ENCODE data around the gene NASP. TPM values are rescaled to one million over a fixed set of nuclear protein-coding genes. Genes with fewer than 3 reads are reported as not detected.

Gene NASP
- total RNA-seq, 6 experiments from 2014 or later = 41.6 to 77.7 (median 72.1) TPM

DNA sequence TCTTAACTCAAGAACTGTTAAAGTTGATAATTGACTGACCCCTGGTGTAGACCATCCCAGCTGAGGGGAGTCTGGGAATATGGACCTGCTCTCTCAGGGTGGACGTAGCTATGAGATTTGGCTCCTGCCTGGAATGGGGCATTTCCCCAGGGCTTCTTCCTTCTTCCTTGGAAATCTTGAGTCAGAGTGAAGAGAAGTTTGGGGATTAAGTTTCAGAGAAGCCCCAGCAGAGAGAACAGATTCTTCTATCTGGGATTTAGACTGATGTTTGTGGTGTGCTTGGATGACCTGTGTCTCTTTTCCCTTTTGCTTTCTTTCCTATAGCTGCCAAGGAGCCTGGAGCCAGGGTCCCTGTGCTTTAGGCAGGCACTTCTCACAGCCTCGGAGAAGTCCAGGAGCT, 20.0 kb upstream of the NASP start:
- Mint-ChIP-seq H3K36me3 (ENCODE audit: low read depth) (peaks cover 24% of the 10 kb centered on the region), H3K27ac (no peak overlapping the region), H3K9me3 (no peaks in the 10 kb centered on the region), H3K27me3 (ENCODE audit: insufficient read depth) (no peaks in the 10 kb centered on the region; the same call in 1 of the 2 replicates), H3K4me1 (ENCODE audit: low read depth) (no peaks in the 10 kb centered on the region), H3K4me3 (no peak overlapping the region)
- DNase-seq = no peak
- TF ChIP-seq, protein P1, sequence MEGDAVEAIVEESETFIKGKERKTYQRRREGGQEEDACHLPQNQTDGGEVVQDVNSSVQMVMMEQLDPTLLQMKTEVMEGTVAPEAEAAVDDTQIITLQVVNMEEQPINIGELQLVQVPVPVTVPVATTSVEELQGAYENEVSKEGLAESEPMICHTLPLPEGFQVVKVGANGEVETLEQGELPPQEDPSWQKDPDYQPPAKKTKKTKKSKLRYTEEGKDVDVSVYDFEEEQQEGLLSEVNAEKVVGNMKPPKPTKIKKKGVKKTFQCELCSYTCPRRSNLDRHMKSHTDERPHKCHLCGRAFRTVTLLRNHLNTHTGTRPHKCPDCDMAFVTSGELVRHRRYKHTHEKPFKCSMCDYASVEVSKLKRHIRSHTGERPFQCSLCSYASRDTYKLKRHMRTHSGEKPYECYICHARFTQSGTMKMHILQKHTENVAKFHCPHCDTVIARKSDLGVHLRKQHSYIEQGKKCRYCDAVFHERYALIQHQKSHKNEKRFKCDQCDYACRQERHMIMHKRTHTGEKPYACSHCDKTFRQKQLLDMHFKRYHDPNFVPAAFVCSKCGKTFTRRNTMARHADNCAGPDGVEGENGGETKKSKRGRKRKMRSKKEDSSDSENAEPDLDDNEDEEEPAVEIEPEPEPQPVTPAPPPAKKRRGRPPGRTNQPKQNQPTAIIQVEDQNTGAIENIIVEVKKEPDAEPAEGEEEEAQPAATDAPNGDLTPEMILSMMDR (IDR thresholded peaks at IDR 0.05) = no peak

DNA sequence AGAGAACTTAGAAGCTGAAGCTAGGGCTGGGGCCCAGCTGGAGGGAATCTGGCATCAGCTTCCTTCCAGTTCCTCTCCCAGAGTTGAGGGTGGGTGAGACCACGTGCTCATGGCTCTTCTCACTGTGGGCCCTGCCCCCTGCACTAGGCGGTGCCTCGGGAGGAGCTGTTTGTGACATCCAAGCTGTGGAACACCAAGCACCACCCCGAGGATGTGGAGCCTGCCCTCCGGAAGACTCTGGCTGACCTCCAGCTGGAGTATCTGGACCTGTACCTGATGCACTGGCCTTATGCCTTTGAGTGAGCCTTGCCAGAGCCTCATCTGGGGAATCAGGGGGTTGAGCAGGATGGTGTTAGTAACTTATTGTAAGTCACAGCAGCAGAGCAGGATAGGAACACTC, 17.1 kb upstream of the NASP start:
- Mint-ChIP-seq H3K27ac (no peak overlapping the region), H3K27me3 (ENCODE audit: insufficient read depth) (no peaks in the 10 kb centered on the region; the same call in 1 of the 2 replicates), H3K4me3 (no peak overlapping the region), H3K36me3 (ENCODE audit: low read depth) (peaks cover 17% of the 10 kb centered on the region), H3K4me1 (ENCODE audit: low read depth) (peaks cover 6% of the 10 kb centered on the region), H3K9me3 (no peaks in the 10 kb centered on the region)
- TF ChIP-seq, protein P1 (IDR thresholded peaks at IDR 0.05) = no peak
- no peak for DNase-seq

DNA sequence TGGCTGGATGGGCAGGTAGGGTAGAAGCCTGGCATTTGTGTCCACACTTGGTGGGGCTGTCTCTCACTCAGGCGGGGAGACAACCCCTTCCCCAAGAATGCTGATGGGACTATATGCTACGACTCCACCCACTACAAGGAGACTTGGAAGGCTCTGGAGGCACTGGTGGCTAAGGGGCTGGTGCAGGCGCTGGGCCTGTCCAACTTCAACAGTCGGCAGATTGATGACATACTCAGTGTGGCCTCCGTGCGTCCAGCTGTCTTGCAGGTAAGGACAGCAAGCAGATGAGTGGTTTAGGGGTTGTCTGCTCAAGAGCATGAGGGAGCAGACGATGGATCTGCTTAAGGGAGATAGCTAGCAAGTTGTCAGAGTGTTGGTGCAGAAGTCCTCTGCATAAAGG, 15.9 kb upstream of the NASP start:
- Mint-ChIP-seq H3K27me3 (ENCODE audit: insufficient read depth) (no peaks in the 10 kb centered on the region; the same call in 1 of the 2 replicates), H3K9me3 (no peaks in the 10 kb centered on the region), H3K4me1 (ENCODE audit: low read depth) (peaks cover 6% of the 10 kb centered on the region), H3K36me3 (ENCODE audit: low read depth) (peaks cover 13% of the 10 kb centered on the region), H3K4me3 (no peak overlapping the region), H3K27ac (no peak overlapping the region)
- TF ChIP-seq, protein P1 (IDR thresholded peaks at IDR 0.05) = no peak
- DNase-seq = no peak

GRCh38 chr1:45568421-45568820, 15.4 kb upstream of the NASP start:
- H3K4me3 Mint-ChIP-seq = no peak overlapping the region
- no peak overlapping the region for H3K27ac Mint-ChIP-seq
- H3K4me1 Mint-ChIP-seq (ENCODE audit: low read depth) = peaks cover 6% of the 10 kb centered on the region
- H3K36me3 Mint-ChIP-seq (ENCODE audit: low read depth) = peaks cover 13% of the 10 kb centered on the region
- H3K9me3 Mint-ChIP-seq = no peaks in the 10 kb centered on the region
- no peaks in the 10 kb centered on the region; the same call in 1 of the 2 replicates for H3K27me3 Mint-ChIP-seq (ENCODE audit: insufficient read depth)
- DNase-seq = no peak
- TF ChIP-seq, protein P1 (IDR thresholded peaks at IDR 0.05) = no peak

- peaks cover 6% of the 10 kb centered on the region for H3K4me1 Mint-ChIP-seq (ENCODE audit: low read depth)
- no peaks in the 10 kb centered on the region for H3K9me3 Mint-ChIP-seq
- 0 out of 2 replicates have a peak overlapping the region, but pooled peaks have one; percentile 7 for H3K27ac Mint-ChIP-seq
- TF ChIP-seq, protein P1 (IDR thresholded peaks at IDR 0.05) = no peak
- H3K4me3 Mint-ChIP-seq = no peak overlapping the region
- peaks cover 13% of the 10 kb centered on the region for H3K36me3 Mint-ChIP-seq (ENCODE audit: low read depth)
- no peak for DNase-seq
- no peaks in the 10 kb centered on the region; the same call in 1 of the 2 replicates for H3K27me3 Mint-ChIP-seq (ENCODE audit: insufficient read depth)
Measured at GRCh38 chr1:45569571-45569961, 14.3 kb upstream of the NASP start.

All from HFFc6 (cell line).